GM19043 (cell line): ENCODE data around the gene FNDC7.
"Not testable (repeated sequence)": the region's sequence is repeated elsewhere in the genome, so short reads cannot be mapped to it uniquely, and the experiment has no call there.

Source experiments
- ATAC-seq: cut with Tn5 transposase; IDR thresholded peaks from one replicate; pipeline ENCODE4 v1.9.1; 2021; ENCODE audit warnings: low read depth; ENCODE audit not compliant: unreplicated experiment

Gene FNDC7

GRCh38 chr1:108699375-108700332, 13.1 kb upstream of the FNDC7 start:
- no peak for ATAC-seq

GRCh38 chr1:108701176-108701849, 11.4 kb upstream of the FNDC7 start:
- no peak for ATAC-seq

DNA sequence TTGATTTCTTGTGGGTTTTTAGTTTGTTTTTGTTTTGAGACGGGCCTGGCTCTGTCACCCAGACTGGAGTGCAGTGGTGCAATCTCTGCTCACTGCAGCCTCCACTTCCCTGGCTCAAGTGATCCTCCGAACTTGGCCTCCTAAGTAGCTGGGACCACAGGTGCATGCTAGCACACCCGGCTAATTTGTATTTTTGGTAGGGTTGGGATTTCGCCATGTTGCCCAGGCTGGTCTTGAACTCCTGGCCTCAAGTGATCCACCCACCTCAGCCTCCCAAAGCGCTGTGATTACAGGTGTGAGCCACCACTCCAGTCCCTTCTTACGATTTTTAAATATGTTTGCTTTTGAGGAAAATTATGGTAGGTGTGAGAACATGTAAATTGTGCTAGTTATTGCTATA, 10.6 kb upstream of the FNDC7 start:
- not testable (repeated sequence) for ATAC-seq

GRCh38 chr1:108703939-108704338, 8.8 kb upstream of the FNDC7 start:
- ATAC-seq: no peak

DNA sequence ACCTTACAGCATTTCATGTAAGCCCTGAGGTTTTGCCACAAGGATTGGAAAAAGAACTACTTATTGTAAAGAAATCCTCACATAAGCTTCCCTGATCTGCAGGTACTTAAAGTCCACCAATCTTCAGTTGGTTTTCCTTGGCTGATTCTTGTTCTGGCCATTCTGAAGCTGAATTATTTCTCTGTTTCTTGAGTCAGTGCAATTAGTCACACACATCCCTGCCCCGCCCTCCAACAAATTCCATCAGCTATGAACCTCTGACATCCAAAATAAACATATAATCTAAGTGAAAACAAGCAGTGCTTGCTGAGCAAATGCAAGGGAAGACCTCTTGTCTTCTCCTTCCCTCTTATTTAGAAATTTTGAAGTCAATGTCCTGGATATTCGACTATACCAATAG, 8.2 kb upstream of the FNDC7 start:
- no peak for ATAC-seq

DNA sequence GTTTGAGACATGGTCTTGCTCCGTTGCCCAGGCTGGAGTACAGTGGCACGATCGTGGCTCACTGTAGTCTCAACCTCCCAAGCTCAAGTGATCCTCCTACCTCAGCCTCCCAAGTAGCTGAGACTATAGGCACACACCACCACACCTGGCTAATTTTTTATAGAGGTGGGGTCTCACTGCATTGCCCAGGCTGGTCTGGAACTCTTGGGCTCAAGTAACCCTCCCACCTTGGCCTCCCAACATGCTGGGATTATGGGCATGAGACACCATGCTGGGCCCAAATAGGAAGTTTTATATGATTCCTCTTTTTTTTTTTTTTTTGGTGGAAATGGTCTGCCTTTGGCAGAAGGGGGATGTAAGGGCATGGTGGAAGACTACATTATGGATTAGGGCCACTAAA, 6.1 kb upstream of the FNDC7 start:
- no peak for ATAC-seq

GRCh38 chr1:108708691-108709660, 3.7 kb upstream of the FNDC7 start:
- ATAC-seq: no peak

DNA sequence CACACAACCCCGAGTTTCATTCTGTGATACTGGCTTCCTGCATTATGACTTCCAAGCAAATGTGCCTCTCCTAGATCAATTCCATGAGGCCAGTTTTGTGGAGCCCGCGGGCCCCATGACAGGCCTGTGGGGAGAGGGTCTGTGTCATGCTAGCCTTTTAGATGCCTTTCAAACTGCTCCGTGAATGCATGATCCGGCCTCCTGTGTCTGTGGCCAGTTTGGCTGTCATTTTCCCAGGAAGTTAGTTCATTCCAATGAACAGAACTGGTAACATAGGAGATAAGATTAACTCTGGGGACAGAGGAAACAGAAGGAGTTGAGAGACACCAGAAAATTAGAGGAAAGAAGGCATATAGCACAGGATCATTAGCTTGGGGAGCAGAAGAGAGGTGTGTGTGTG, 3.2 kb downstream of the FNDC7 start:
- ATAC-seq: no peak

DNA sequence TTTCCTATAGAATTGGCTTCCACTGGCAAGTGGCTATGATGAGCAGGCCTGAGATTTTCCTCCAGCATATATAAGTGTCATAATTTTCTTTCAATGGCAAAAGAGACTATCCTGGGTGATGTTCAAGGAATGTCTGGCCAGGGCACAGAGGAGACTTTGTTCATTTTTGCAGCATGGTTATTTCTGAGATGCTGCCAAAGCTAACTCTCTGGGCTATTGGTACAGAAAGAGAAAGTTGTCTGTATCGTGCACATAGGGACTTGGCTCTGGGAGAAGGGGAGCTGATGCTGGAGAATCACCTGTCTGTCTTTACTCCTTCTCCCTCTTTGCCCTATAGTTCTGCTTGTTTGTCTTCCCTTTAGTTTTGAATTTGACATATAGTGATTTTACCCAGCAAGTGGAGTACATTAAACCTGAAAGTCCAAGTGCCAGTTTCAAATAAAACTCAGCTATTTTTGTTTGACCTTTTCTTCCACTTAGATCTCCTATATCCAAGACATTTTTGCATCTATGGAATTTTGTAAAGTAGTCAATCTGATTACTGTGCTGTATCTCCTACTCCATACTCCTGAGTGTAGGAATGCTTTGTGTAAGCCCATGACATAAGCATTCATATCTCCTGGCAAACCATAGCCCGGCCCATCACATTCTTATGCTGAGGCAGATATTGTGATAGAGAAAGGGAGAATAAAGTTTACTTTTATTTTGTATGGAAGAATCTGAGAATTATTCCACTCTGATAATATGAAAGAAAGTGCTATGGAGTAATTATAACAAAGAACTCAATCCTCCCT, 3.9 kb downstream of the FNDC7 start:
- no peak for ATAC-seq

DNA sequence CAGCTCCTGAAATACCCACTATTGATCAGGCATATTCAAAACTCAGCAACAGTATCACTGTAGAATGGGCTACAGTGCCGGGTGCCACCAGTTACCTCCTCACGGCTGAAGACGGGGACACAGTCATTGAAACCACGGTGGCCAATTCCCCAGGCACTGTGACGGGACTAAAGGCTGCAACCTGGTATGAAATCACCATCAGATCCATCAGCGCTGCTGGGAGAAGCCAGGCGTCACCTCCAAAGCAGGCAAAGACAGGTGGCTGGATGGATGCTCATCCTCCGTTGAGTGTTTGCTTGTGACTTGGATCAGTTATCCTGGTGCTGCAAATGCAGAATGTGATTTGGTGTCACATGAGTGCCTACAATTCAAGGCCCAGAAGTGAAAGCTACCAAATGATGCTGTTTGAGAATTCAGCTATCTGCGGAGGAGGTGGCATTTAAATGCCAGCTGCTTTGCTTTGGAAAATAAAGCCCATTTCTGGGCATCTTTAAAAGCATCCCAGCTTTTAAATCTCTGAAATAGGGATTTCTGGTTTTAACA, 5.1 kb downstream of the FNDC7 start:
- ATAC-seq: no peak

DNA sequence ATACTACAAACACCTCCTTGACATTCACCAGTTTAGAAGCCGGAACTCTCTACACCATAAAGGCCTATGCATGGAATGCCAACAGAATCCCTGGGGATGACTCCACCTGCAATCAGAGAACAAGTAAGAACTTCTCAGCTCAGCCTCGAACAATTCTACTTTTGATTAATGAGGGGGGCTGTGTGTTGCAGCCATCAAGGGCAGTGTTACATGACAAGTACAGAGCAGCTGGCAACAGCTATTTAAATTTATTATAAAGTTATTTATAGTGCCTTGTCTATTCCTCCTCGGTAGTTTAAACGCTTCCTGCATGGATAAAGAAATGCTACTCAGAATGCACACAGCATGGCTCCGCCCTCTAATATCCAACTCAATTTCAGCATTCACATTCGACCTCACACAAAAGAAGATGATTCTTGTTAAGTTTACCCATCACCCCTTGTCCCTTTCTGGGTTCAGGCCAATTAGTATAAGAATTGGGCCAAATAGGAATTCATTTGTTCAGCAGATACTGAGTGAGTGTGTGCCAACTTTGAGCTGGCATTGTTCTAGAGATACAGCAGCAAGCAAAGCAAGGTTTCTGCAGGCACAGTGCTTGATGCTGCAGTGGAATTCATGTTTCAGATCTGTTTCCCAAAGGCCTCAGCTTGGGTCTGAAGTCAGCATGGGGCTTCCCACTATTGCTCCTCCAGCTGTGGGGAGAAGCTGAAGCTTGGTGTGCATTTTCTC, 6.4 kb downstream of the FNDC7 start:
- ATAC-seq: no peak

GRCh38 chr1:108719656-108720435, 7.1 kb downstream of the FNDC7 start:
- ATAC-seq: no peak

DNA sequence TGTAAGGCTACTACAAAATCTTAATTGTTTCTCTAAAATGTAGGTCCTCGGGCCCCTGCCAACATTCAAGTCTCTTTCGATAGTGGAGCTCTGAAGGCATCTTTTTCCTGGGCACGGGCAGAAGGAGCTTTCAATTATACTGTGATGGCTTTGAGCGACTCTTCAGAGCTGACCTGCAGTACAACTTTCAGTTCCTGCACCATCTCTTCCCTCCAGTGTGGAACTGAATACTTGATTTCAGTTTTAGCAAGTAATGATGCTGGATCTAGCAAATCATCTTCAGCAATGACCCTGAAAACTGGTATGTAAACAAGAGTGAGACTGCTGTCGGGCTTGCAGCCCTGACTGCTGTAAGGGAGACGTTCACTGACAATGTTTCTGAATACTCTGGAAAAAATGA, 9.6 kb downstream of the FNDC7 start:
- no peak for ATAC-seq

DNA sequence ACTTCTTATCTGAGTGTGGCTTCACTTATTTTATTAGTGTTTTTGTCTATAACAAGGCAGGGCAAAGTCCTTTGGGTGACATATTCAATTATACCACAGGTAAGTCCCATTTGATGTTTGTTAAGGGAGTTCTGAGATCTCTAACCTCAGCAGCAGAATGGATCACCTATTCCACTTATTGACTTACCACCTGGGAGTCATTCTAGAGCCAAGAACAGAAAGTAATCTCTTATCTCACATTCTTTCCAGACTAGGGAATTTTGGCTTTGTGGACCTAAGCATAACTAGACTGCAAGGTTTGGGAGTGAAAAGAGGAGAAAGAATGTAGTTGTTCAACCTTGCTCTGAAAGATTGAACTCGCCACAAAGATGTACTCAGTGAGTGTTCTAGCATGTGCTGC, 13.2 kb downstream of the FNDC7 start:
- ATAC-seq: no peak

- ATAC-seq: no peak
Observed at GRCh38 chr1:108728327-108728923, 15.7 kb downstream of the FNDC7 start.

- ATAC-seq: no peak
Observed at GRCh38 chr1:108729481-108729880, 16.8 kb downstream of the FNDC7 start.

GRCh38 chr1:108732398-108732797, 19.7 kb downstream of the FNDC7 start:
- ATAC-seq: no peak
